MM.1S (cell line): ENCODE data around the gene RARB.

ENCODE experiments used
- CTCF ChIP-seq: fragments of 300-600 bp; sonication (generic); IDR thresholded peaks from 2 replicates; pipeline ENCODE4 v1.5.1; 2016; ENCODE audit warnings: antibody characterized with exemption, low read length, mixed read lengths
- EZH2 ChIP-seq: fragments of 300-600 bp; sonication (generic); optimal IDR thresholded peaks from 2 replicates; pipeline ENCODE3; 2017; ENCODE audit warnings: low read depth, mild to moderate bottlenecking, antibody characterized with exemption, low read length, mixed read lengths
- EZH2phosphoT487 ChIP-seq: fragments of 300-600 bp; sonication (generic); IDR thresholded peaks from 2 replicates; pipeline ENCODE4 v1.6.1; 2018; ENCODE audit warnings: antibody characterized with exemption, low read length

DNA sequence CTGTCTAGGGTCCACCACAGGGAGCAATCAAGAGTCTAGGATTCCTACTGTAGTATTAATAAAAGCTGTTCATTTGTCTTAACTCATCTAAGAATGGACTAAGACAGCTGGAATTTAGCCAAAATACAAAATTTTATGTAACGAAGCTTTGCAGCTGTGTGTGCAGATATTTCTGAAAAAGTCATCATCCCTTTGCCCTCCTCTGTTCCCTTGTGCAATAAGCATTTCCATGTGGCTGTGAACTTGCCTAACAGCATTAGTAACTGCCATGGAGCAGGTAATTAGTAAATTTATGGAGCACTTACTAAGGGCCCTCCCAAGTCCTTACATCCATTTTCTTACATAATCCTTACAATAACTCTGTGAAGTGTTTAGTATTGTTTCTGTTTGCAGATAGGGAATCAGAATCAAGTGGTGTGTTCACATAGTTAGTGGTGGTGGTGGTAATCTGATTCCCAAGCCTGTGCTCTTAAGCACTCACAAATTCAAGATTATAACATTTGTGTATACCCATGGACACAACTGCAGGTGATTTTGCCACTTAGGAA, 114.5 kb downstream of the RARB start:
- TF ChIP-seq EZH2 (no peak), CTCF (no peak), EZH2phosphoT487 (no peak)
